ENCODE data around the gene PRDM10.
"Not testable (repeated sequence)": the region's sequence is repeated elsewhere in the genome, so short reads cannot be mapped to it uniquely, and the experiment has no call there.

Gene PRDM10

GRCh38 chr11:129905402-129905801, 97.2 kb downstream of the PRDM10 start:
- in situ Hi-C loops (cut with MboI; ENCODE audit: low sequenced_read_pairs), result no loop called here

- in situ Hi-C loops (cut with MboI; ENCODE audit: low sequenced_read_pairs), result no loop called here
These were observed 106.6 kb downstream of the PRDM10 start for GRCh38 chr11:129896062-129896461.

- in situ Hi-C loops (cut with MboI; ENCODE audit: low sequenced_read_pairs), result no loop called here
These were observed 107.3 kb downstream of the PRDM10 start, which contains the start of gene NFRKB for GRCh38 chr11:129895126-129896041. Gene NFRKB (minus strand): TSS chr11:129895578. CDS start chr11:129892849, 2,729 bp downstream.

GRCh38 chr11:129894278-129895125, 108.1 kb downstream of the PRDM10 start:
- in situ Hi-C loops (cut with MboI; ENCODE audit: low sequenced_read_pairs), result no loop called here

GRCh38 chr11:129888451-129888850, 114.2 kb downstream of the PRDM10 start:
- in situ Hi-C loops (cut with MboI; ENCODE audit: low sequenced_read_pairs), result no loop called here

- in situ Hi-C loops (cut with MboI; ENCODE audit: low sequenced_read_pairs), result no loop called here
These were observed 117.3 kb downstream of the PRDM10 start for GRCh38 chr11:129885381-129885780.

- in situ Hi-C loops (cut with MboI; ENCODE audit: low sequenced_read_pairs), result no loop called here
These were observed 118.1 kb downstream of the PRDM10 start for GRCh38 chr11:129884581-129884980.

- in situ Hi-C loops (cut with MboI; ENCODE audit: low sequenced_read_pairs), result no loop called here
These were observed 121.0 kb downstream of the PRDM10 start for GRCh38 chr11:129881570-129882170.

GRCh38 chr11:129880311-129880710, 122.3 kb downstream of the PRDM10 start:
- in situ Hi-C loops (cut with MboI; ENCODE audit: low sequenced_read_pairs), result no loop called here

- in situ Hi-C loops (cut with MboI; ENCODE audit: low sequenced_read_pairs), result no loop called here
These were observed 130.7 kb downstream of the PRDM10 start for GRCh38 chr11:129871914-129872313.

- in situ Hi-C loops (cut with MboI; ENCODE audit: low sequenced_read_pairs), result not testable (repeated sequence)
These were observed 134.0 kb downstream of the PRDM10 start for GRCh38 chr11:129868626-129869025.

GRCh38 chr11:129866311-129866710, 136.3 kb downstream of the PRDM10 start:
- in situ Hi-C loops (cut with MboI; ENCODE audit: low sequenced_read_pairs), result no loop called here

- in situ Hi-C loops (cut with MboI; ENCODE audit: low sequenced_read_pairs), result no loop called here
These were observed 136.9 kb downstream of the PRDM10 start for GRCh38 chr11:129865701-129866100.

GRCh38 chr11:129864811-129865210, 137.8 kb downstream of the PRDM10 start:
- in situ Hi-C loops (cut with MboI; ENCODE audit: low sequenced_read_pairs), result no loop called here

- in situ Hi-C loops (cut with MboI; ENCODE audit: low sequenced_read_pairs), result no loop called here
These were observed 140.7 kb downstream of the PRDM10 start for GRCh38 chr11:129861702-129862522.

GRCh38 chr11:129856036-129856435, 146.6 kb downstream of the PRDM10 start:
- in situ Hi-C loops (cut with MboI; ENCODE audit: low sequenced_read_pairs), result no loop called here

GRCh38 chr11:129855086-129855485, 147.5 kb downstream of the PRDM10 start:
- in situ Hi-C loops (cut with MboI; ENCODE audit: low sequenced_read_pairs), result no loop called here

GRCh38 chr11:129854232-129854805, 148.3 kb downstream of the PRDM10 start:
- in situ Hi-C loops (cut with MboI; ENCODE audit: low sequenced_read_pairs), result no loop called here

GRCh38 chr11:129853518-129854231, 149.0 kb downstream of the PRDM10 start:
- in situ Hi-C loops (cut with MboI; ENCODE audit: low sequenced_read_pairs), result no loop called here
